ENCODE data around the gene FBLN2. TPM values are rescaled to one million over a fixed set of nuclear protein-coding genes. Genes with fewer than 3 reads are reported as not detected.

FBLN2 gene
- total RNA-seq, 2 experiments from 2014 or later: not detected

GRCh38 chr3:13541691-13542090 is 7.2 kb upstream of the FBLN2 start:
- POLR2A ChIA-PET: no interaction called here
- Mint-ChIP-seq H3K9me3 (peaks cover 4% of the 10 kb centered on the region), H3K4me1 (peaks cover 24% of the 10 kb centered on the region), H3K27me3 (peaks cover 20% of the 10 kb centered on the region), H3K27ac (no peak overlapping the region), H3K4me3 (no peak overlapping the region), H3K36me3 (ENCODE audit: low read depth) (peaks cover 3% of the 10 kb centered on the region)
- no peak for DNase-seq
- CTCF ChIA-PET: interaction anchor here (0.9 to 2.2 kb wide), 4 partner anchors 9 to 108 kb away, joined by 3 to 7 read pairs (median 3); no protein-coding TSS in a partner anchor

GRCh38 chr3:13542142-13542541 is 6.8 kb upstream of the FBLN2 start:
- Mint-ChIP-seq H3K9me3 (peaks cover 4% of the 10 kb centered on the region), H3K27ac (no peak overlapping the region), H3K4me1 (peaks cover 22% of the 10 kb centered on the region), H3K36me3 (ENCODE audit: low read depth) (peaks cover 3% of the 10 kb centered on the region), H3K27me3 (peaks cover 24% of the 10 kb centered on the region), H3K4me3 (no peak overlapping the region)
- ChIA-PET POLR2A (no interaction called here), CTCF (interaction anchor here (0.9 to 2.2 kb wide), 4 partner anchors 9 to 108 kb away, joined by 3 to 7 read pairs (median 3); no protein-coding TSS in a partner anchor)
- DNase-seq: no peak

GRCh38 chr3:13543253-13543652 is 5.7 kb upstream of the FBLN2 start:
- peaks cover 4% of the 10 kb centered on the region for H3K9me3 Mint-ChIP-seq
- no peak overlapping the region for H3K27ac Mint-ChIP-seq
- POLR2A ChIA-PET: no interaction called here
- peaks cover 3% of the 10 kb centered on the region for H3K36me3 Mint-ChIP-seq (ENCODE audit: low read depth)
- CTCF ChIA-PET: no interaction called here
- no peak overlapping the region for H3K4me3 Mint-ChIP-seq
- H3K27me3 Mint-ChIP-seq: peaks cover 32% of the 10 kb centered on the region
- H3K4me1 Mint-ChIP-seq: peaks cover 23% of the 10 kb centered on the region
- DNase-seq: no peak

GRCh38 chr3:13544293-13544831 is 4.6 kb upstream of the FBLN2 start:
- ChIA-PET CTCF (interaction anchor here (0.7 to 1.6 kb wide), 5 partner anchors 10 to 112 kb away, joined by 3 to 6 read pairs (median 4); no protein-coding TSS in a partner anchor), POLR2A (no interaction called here)
- Mint-ChIP-seq H3K36me3 (ENCODE audit: low read depth) (peaks cover 3% of the 10 kb centered on the region), H3K4me3 (no peak overlapping the region), H3K27me3 (peaks cover 36% of the 10 kb centered on the region), H3K27ac (no peak overlapping the region), H3K9me3 (peaks cover 4% of the 10 kb centered on the region), H3K4me1 (peaks cover 24% of the 10 kb centered on the region)
- peak; percentile 45 for DNase-seq

- ChIA-PET CTCF (interaction anchor here (1.0 to 1.6 kb wide), 4 partner anchors 11 to 107 kb away, joined by 3 to 6 read pairs (median 4); no protein-coding TSS in a partner anchor), POLR2A (no interaction called here)
- H3K9me3 Mint-ChIP-seq: peaks cover 4% of the 10 kb centered on the region
- H3K36me3 Mint-ChIP-seq (ENCODE audit: low read depth): peaks cover 6% of the 10 kb centered on the region
- H3K27me3 Mint-ChIP-seq: peaks cover 42% of the 10 kb centered on the region
- H3K4me1 Mint-ChIP-seq: peaks cover 28% of the 10 kb centered on the region
- DNase-seq: no peak
- no peak overlapping the region for H3K27ac Mint-ChIP-seq
- H3K4me3 Mint-ChIP-seq: no peak overlapping the region
These were observed 3.8 kb upstream of the FBLN2 start for GRCh38 chr3:13544951-13545651.

GRCh38 chr3:13545952-13546454 is 2.9 kb upstream of the FBLN2 start:
- peaks cover 6% of the 10 kb centered on the region for H3K36me3 Mint-ChIP-seq (ENCODE audit: low read depth)
- H3K4me3 Mint-ChIP-seq: no peak overlapping the region
- POLR2A ChIA-PET: no interaction called here
- peaks cover 4% of the 10 kb centered on the region for H3K9me3 Mint-ChIP-seq
- H3K27me3 Mint-ChIP-seq: peaks cover 50% of the 10 kb centered on the region
- no peak for DNase-seq
- CTCF ChIA-PET: no interaction called here
- H3K27ac Mint-ChIP-seq: no peak overlapping the region
- H3K4me1 Mint-ChIP-seq: peaks cover 28% of the 10 kb centered on the region

- H3K4me3 Mint-ChIP-seq: no peak overlapping the region
- no peak for DNase-seq
- peaks cover 6% of the 10 kb centered on the region for H3K36me3 Mint-ChIP-seq (ENCODE audit: low read depth)
- peaks cover 51% of the 10 kb centered on the region for H3K27me3 Mint-ChIP-seq
- peaks cover 4% of the 10 kb centered on the region for H3K9me3 Mint-ChIP-seq
- CTCF ChIA-PET: no interaction called here
- H3K27ac Mint-ChIP-seq: no peak overlapping the region
- peaks cover 27% of the 10 kb centered on the region for H3K4me1 Mint-ChIP-seq
- POLR2A ChIA-PET: no interaction called here
These were observed 2.2 kb upstream of the FBLN2 start for GRCh38 chr3:13546667-13547171.

- ChIA-PET POLR2A (no interaction called here), CTCF (no interaction called here)
- Mint-ChIP-seq H3K27ac (no peak overlapping the region), H3K27me3 (peaks cover 50% of the 10 kb centered on the region), H3K4me1 (peaks cover 27% of the 10 kb centered on the region), H3K4me3 (no peak overlapping the region), H3K9me3 (no peaks in the 10 kb centered on the region), H3K36me3 (ENCODE audit: low read depth) (peaks cover 3% of the 10 kb centered on the region)
- DNase-seq: no peak
These were observed 1.1 kb upstream of the FBLN2 start for GRCh38 chr3:13547591-13548371.

GRCh38 chr3:13549623-13550422 is 898 bp downstream of the FBLN2 start:
- CTCF ChIA-PET: no interaction called here
- no peaks in the 10 kb centered on the region for H3K9me3 Mint-ChIP-seq
- peaks cover 3% of the 10 kb centered on the region for H3K36me3 Mint-ChIP-seq (ENCODE audit: low read depth)
- peaks cover 50% of the 10 kb centered on the region for H3K27me3 Mint-ChIP-seq
- H3K27ac Mint-ChIP-seq: no peak overlapping the region
- POLR2A ChIA-PET: no interaction called here
- DNase-seq: no peak
- H3K4me1 Mint-ChIP-seq: peaks cover 16% of the 10 kb centered on the region
- H3K4me3 Mint-ChIP-seq: no peak overlapping the region

- Mint-ChIP-seq H3K4me1 (peaks cover 10% of the 10 kb centered on the region), H3K9me3 (no peaks in the 10 kb centered on the region), H3K27me3 (peaks cover 45% of the 10 kb centered on the region), H3K27ac (no peak overlapping the region), H3K4me3 (no peak overlapping the region), H3K36me3 (ENCODE audit: low read depth) (peaks cover 3% of the 10 kb centered on the region)
- no peak for DNase-seq
- POLR2A ChIA-PET: no interaction called here
- CTCF ChIA-PET: interaction anchor here (0.9 kb wide), 1 partner anchor 9 kb away, joined by 3 read pairs; no protein-coding TSS in a partner anchor
These were observed 1.4 kb downstream of the FBLN2 start for GRCh38 chr3:13550423-13550690.

- ChIA-PET CTCF (interaction anchor here (0.6 to 1.5 kb wide), 3 partner anchors 9 to 107 kb away, joined by 3 to 4 read pairs (median 3); no protein-coding TSS in a partner anchor), POLR2A (no interaction called here)
- peaks cover 7% of the 10 kb centered on the region for H3K4me1 Mint-ChIP-seq
- H3K27ac Mint-ChIP-seq: no peak overlapping the region
- H3K9me3 Mint-ChIP-seq: no peaks in the 10 kb centered on the region
- peaks cover 44% of the 10 kb centered on the region for H3K27me3 Mint-ChIP-seq
- peaks cover 3% of the 10 kb centered on the region for H3K36me3 Mint-ChIP-seq (ENCODE audit: low read depth)
- H3K4me3 Mint-ChIP-seq: no peak overlapping the region
- no peak for DNase-seq
These were observed 2.0 kb downstream of the FBLN2 start for GRCh38 chr3:13550791-13551360.

GRCh38 chr3:13552857-13553652 is 4.1 kb downstream of the FBLN2 start:
- H3K27me3 Mint-ChIP-seq: peaks cover 31% of the 10 kb centered on the region
- no peak overlapping the region for H3K27ac Mint-ChIP-seq
- ChIA-PET POLR2A (no interaction called here), CTCF (no interaction called here)
- peaks cover 7% of the 10 kb centered on the region for H3K4me1 Mint-ChIP-seq
- DNase-seq: no peak
- no peak overlapping the region for H3K4me3 Mint-ChIP-seq
- H3K9me3 Mint-ChIP-seq: no peaks in the 10 kb centered on the region
- peaks cover 3% of the 10 kb centered on the region for H3K36me3 Mint-ChIP-seq (ENCODE audit: low read depth)
